ENCODE measurements around the gene METTL1.

GRCh38 chr12:57810450-57810849 is 38.5 kb upstream of the METTL1 start:
- TF ChIP-seq CTCF (IDR thresholded peaks at IDR 0.05) (no peak), POLR2A (IDR thresholded peaks at IDR 0.05) (no peak)
